ENCODE data around the gene SSX2IP. TPM values are rescaled to one million over a fixed set of nuclear protein-coding genes. Genes with fewer than 3 reads are reported as not detected.

The SSX2IP gene
- total RNA-seq, 1 donor from 2014 or later, result 22.2 TPM

DNA sequence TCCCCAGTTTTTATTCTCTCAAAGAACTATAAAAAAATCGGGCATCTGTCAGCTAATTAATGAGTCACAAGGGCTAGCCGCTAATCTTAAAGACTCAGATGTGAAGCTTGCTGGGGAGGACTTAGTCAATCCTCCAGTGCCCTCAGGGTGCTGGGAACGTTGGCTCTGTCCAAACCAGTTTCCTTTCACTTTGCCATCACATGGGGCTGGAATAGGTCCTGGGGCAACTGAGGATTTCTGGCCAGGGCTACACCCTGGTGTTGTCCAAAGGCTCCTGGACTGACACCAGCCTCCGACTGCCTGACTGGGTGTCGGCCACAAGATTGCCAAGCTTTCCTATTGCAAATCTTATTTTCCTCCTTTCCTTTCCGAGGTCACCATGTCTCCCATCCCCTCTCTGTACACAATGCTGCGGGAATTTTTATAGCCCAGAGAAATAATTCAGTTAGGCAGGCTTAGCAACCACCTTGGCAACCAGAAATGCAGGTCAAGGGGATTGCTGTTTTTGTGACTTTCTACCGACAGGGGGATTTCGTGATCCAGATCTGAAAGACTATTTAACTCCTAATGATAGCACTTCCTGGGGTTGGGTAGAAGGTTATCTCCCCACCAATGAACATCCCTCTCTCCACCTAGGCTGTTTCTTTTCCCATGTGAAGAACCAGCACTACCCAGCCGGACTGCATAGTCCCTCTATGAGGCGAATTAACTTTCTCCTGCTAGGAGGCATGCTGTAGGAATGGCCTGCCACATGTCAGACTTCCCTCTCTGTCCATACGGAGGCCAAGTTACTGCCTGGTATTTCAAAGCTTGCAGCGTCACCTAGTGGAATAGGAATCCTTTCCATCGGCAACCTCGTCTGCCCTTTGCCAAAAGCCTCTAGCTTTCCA lies 86.1 kb downstream of the SSX2IP start:
- TF ChIP-seq, protein P1, sequence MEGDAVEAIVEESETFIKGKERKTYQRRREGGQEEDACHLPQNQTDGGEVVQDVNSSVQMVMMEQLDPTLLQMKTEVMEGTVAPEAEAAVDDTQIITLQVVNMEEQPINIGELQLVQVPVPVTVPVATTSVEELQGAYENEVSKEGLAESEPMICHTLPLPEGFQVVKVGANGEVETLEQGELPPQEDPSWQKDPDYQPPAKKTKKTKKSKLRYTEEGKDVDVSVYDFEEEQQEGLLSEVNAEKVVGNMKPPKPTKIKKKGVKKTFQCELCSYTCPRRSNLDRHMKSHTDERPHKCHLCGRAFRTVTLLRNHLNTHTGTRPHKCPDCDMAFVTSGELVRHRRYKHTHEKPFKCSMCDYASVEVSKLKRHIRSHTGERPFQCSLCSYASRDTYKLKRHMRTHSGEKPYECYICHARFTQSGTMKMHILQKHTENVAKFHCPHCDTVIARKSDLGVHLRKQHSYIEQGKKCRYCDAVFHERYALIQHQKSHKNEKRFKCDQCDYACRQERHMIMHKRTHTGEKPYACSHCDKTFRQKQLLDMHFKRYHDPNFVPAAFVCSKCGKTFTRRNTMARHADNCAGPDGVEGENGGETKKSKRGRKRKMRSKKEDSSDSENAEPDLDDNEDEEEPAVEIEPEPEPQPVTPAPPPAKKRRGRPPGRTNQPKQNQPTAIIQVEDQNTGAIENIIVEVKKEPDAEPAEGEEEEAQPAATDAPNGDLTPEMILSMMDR (conservative IDR thresholded peaks at IDR 0.05), result no peak
- Mint-ChIP-seq H3K27me3 (no peaks in the 10 kb centered on the region), H3K4me1 (ENCODE audit: unreplicated experiment) (peaks cover 3% of the 10 kb centered on the region), H3K4me3 (no peak overlapping the region), H3K36me3 (peaks cover 8% of the 10 kb centered on the region), H3K9me3 (peaks cover 19% of the 10 kb centered on the region), H3K27ac (no peak overlapping the region)
- no peak for DNase-seq (ENCODE audit: extremely low spot score, unreplicated experiment)

DNA sequence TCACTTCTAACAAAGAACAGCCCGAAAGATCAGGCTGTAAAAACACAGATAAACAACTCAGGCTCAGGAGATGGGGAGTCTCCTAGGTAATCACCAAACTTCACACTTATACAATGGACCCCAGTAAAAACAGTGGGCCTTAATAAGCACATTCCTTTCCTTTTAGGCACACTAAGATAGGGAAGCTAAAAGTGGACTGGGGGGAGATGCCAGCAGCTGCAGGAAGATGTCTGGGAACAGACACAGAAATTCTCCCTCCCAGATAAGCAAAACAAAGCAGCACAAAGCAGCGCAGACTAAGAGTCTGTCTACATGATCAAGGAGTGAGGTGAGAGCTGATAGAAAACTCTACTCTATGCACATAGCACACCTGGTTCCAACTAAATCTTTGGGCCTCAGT lies 87.0 kb downstream of the SSX2IP start:
- Mint-ChIP-seq H3K4me3 (no peak overlapping the region), H3K36me3 (peaks cover 8% of the 10 kb centered on the region), H3K9me3 (peaks cover 19% of the 10 kb centered on the region), H3K4me1 (ENCODE audit: unreplicated experiment) (peaks cover 12% of the 10 kb centered on the region), H3K27me3 (no peaks in the 10 kb centered on the region), H3K27ac (no peak overlapping the region)
- TF ChIP-seq, protein P1 (conservative IDR thresholded peaks at IDR 0.05), result no peak
- DNase-seq (ENCODE audit: extremely low spot score, unreplicated experiment), result no peak

DNA sequence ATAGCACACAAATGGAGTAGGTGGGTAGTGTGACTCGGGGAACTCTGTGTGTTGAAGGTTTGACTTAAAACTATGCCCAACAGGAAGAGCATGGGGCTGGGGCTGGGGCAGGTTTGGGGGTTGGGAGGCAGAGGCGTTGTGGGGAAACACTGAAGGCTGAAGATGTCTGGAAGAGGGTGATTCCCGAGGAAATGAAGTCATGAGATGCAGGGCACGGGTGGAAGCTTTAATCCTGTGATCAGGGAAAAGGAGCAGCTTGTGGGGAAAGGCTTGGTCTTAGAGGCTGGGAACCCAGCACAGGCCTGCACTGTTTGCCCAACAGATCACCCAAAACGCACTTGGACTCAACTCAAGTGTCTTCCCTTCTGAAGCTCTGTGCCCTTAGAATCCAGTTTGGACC lies 89.5 kb downstream of the SSX2IP start:
- H3K4me3 Mint-ChIP-seq, result no peak overlapping the region
- H3K4me1 Mint-ChIP-seq (ENCODE audit: unreplicated experiment), result peaks cover 13% of the 10 kb centered on the region
- H3K36me3 Mint-ChIP-seq, result peaks cover 5% of the 10 kb centered on the region
- TF ChIP-seq, protein P1 (conservative IDR thresholded peaks at IDR 0.05), result no peak
- no peaks in the 10 kb centered on the region for H3K27me3 Mint-ChIP-seq
- DNase-seq (ENCODE audit: extremely low spot score, unreplicated experiment), result no peak
- H3K9me3 Mint-ChIP-seq, result peaks cover 12% of the 10 kb centered on the region
- no peak overlapping the region for H3K27ac Mint-ChIP-seq

DNA sequence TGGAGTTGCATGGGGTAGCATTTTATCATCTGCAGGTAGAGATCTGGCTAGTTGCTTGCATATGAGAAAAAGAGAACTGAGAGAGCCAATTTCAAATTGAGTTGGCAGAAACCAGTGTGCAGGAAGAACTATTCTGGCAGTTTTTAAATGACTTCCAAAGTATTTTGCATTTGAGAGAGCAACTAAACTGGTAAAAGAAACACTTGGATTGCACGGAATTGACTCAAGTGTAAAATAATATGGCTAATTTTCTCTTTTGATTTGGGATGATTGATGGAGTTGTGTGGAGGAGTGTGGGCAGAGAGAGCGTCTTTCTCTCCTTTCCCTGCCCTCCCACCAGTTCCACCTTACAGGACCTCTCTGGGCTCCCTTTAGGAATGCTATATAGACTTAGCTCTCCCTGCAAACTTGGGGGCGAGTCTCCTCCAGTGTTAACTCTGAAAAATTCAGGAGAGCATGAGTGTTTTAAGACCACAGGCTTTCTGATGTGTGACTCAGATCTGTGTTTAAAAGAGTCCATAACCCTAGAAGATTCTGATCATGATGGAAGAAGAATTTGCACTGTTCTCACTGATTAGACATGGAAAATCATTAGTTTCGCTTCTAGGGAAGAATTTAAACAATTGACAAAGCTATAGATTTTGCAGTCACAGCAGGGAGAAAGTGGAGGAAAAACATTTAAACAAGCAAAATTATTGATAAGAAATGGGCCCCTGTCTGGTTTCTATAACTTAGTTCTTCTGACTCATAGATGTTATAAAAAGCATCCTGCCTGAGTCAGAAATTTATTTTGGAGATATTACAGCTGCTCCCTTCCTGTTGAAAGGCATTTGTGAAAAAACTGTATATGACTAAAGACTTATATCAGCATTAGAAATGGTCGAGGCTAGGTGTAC lies 91.2 kb downstream of the SSX2IP start:
- H3K9me3 Mint-ChIP-seq, result no peaks in the 10 kb centered on the region
- TF ChIP-seq, protein P1 (conservative IDR thresholded peaks at IDR 0.05), result no peak
- H3K4me1 Mint-ChIP-seq (ENCODE audit: unreplicated experiment), result peaks cover 13% of the 10 kb centered on the region
- no peaks in the 10 kb centered on the region for H3K27me3 Mint-ChIP-seq
- H3K27ac Mint-ChIP-seq, result no peak overlapping the region
- DNase-seq (ENCODE audit: extremely low spot score, unreplicated experiment), result no peak
- H3K4me3 Mint-ChIP-seq, result no peak overlapping the region
- no peaks in the 10 kb centered on the region for H3K36me3 Mint-ChIP-seq

DNA sequence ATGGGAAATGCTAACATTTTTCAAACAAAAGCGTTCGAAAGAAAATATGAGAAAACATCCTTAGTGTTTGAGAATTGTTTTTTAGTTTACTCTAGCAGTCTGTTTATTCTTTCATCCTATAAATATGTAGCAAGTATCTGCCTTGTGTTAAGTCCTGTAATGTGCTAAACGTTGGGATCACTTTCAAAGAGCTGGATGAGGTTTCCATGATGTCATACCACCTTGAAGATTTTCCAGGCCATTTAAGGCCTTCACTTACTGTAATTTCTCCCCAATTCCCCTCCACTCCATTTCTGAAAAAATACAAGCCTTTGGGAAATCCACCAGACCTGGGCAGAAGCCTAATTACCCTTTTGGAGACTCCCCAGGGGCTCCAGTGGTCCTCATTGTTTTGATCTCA lies 91.8 kb downstream of the SSX2IP start:
- DNase-seq (ENCODE audit: extremely low spot score, unreplicated experiment), result no peak
- Mint-ChIP-seq H3K27me3 (no peaks in the 10 kb centered on the region), H3K9me3 (no peaks in the 10 kb centered on the region), H3K4me3 (no peak overlapping the region), H3K27ac (no peak overlapping the region), H3K4me1 (ENCODE audit: unreplicated experiment) (peaks cover 13% of the 10 kb centered on the region), H3K36me3 (no peaks in the 10 kb centered on the region)
- TF ChIP-seq, protein P1 (conservative IDR thresholded peaks at IDR 0.05), result no peak

Measured in type B pancreatic cell (in vitro differentiated cells).